Esophagus squamous epithelium (tissue), 4 donors: Measurements from ENCODE around the gene SPINT2.

ENCODE experiments used
- CTCF ChIP-seq, 6 experiments: fragments of 450-650 bp in 4 of 6; fragments of 200-600 bp in 2 of 6; sonication (generic) in 2 of 6; IDR thresholded peaks; one replicate each; pipeline ENCODE4 v1.5.1; 2016 to 2019; ENCODE audit warnings: antibody characterized with exemption in 6 of 6, mild to moderate bottlenecking in 4 of 6, moderate library complexity in 4 of 6
- POLR2A ChIP-seq, 4 donors: fragments of 450-650 bp; IDR thresholded peaks; one replicate each; pipeline ENCODE4 v1.6.1; 2017; ENCODE audit warnings: antibody characterized with exemption in 4 of 4, mild to moderate bottlenecking in 4 of 4, moderate library complexity in 3 of 4

GRCh38 chr19:38317104-38317612 is 52.8 kb downstream of the SPINT2 start:
- TF ChIP-seq CTCF (IDR thresholded peaks at IDR 0.05) (no peak), POLR2A (IDR thresholded peaks at IDR 0.05) (no peak)
